ENCODE results near the gene UTY. TPM values are rescaled to one million over a fixed set of nuclear protein-coding genes. Genes with fewer than 3 reads are reported as not detected.

Gene UTY
- total and polyA plus RNA-seq, 7 donors: 2.3 to 42.1 (median 18.6) TPM; not detected in 3

DNA sequence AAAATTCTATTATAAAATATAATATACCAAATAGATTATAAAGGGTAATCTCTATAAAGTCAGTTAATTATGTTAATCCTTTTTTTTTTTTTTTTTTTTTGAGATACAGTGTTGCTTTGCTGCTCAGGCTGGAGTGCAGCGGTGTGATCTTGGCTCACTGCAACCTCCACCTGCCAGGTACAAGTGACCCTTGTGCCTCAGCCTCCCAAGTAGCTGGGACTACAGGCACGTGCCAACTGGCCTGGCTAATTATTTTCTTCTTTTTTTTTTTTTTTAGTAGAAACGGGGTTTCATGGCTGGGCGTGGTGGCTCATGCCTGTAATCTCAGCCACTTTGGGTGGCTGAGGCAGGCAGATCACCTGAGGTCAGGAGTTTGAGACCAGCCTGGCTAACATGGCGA is 141.9 kb downstream of the UTY start:
- Histone ChIP-seq H3K4me3 (no peak overlapping the region), H3K36me3 (peaks cover 0 to 25% (median 0%) of the 10 kb centered on the region in 4 donors), H3K9me3 (no peaks in the 10 kb centered on the region), H3K4me1 (no peaks in the 10 kb centered on the region), H3K27me3 (no peaks in the 10 kb centered on the region), H3K27ac (no peak overlapping the region)
- TF ChIP-seq, protein P1, sequence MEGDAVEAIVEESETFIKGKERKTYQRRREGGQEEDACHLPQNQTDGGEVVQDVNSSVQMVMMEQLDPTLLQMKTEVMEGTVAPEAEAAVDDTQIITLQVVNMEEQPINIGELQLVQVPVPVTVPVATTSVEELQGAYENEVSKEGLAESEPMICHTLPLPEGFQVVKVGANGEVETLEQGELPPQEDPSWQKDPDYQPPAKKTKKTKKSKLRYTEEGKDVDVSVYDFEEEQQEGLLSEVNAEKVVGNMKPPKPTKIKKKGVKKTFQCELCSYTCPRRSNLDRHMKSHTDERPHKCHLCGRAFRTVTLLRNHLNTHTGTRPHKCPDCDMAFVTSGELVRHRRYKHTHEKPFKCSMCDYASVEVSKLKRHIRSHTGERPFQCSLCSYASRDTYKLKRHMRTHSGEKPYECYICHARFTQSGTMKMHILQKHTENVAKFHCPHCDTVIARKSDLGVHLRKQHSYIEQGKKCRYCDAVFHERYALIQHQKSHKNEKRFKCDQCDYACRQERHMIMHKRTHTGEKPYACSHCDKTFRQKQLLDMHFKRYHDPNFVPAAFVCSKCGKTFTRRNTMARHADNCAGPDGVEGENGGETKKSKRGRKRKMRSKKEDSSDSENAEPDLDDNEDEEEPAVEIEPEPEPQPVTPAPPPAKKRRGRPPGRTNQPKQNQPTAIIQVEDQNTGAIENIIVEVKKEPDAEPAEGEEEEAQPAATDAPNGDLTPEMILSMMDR (IDR thresholded peaks at IDR 0.05): no peak
- no peak for TF ChIP-seq POLR2AphosphoS5 (IDR thresholded peaks at IDR 0.05)
- TF ChIP-seq EP300 (IDR thresholded peaks at IDR 0.05): no peak
- 35 to 83% methylated on average over 5 of the region's 5 CpGs for WGBS, 2 donors
- DNase-seq: no peak
- intact Hi-C loops (cut with DNase I): no loop called here

GRCh38 chrY:13333791-13334190 is 146.0 kb downstream of the UTY start:
- H3K27me3 ChIP-seq: no peaks in the 10 kb centered on the region
- DNase-seq: no peak
- H3K36me3 ChIP-seq: peaks cover 0 to 25% (median 0%) of the 10 kb centered on the region in 4 donors
- WGBS, 2 donors: 26 to 63% methylated on average over 5 of the region's 5 CpGs
- H3K9me3 ChIP-seq: no peaks in the 10 kb centered on the region
- no peak overlapping the region for H3K27ac ChIP-seq
- TF ChIP-seq, protein P1 (IDR thresholded peaks at IDR 0.05): no peak
- no peak for TF ChIP-seq POLR2A (IDR thresholded peaks at IDR 0.05)
- TF ChIP-seq EP300 (IDR thresholded peaks at IDR 0.05): no peak
- intact Hi-C loops (cut with DNase I): no loop called here
- peaks cover 0 to 20% (median 0%) of the 10 kb centered on the region in 4 donors for H3K4me1 ChIP-seq
- H3K4me3 ChIP-seq: no peak overlapping the region

GRCh38 chrY:13330651-13331050 is 149.2 kb downstream of the UTY start:
- H3K27ac ChIP-seq: no peak overlapping the region
- no peak for TF ChIP-seq EP300 (IDR thresholded peaks at IDR 0.05)
- TF ChIP-seq, protein P1 (IDR thresholded peaks at IDR 0.05): no peak
- TF ChIP-seq POLR2A (IDR thresholded peaks at IDR 0.05): no peak
- no peak for TF ChIP-seq POLR2AphosphoS5 (IDR thresholded peaks at IDR 0.05)
- H3K4me3 ChIP-seq: no peak overlapping the region
- intact Hi-C loops (cut with DNase I): no loop called here
- no peak for DNase-seq
- peaks cover 0 to 20% (median 0%) of the 10 kb centered on the region in 4 donors for H3K4me1 ChIP-seq
- 98% methylated on average over 2 of the region's 2 CpGs for WGBS, 2 donors
- no peaks in the 10 kb centered on the region for H3K9me3 ChIP-seq
- H3K36me3 ChIP-seq: peaks cover 0 to 21% (median 0%) of the 10 kb centered on the region in 4 donors
- H3K27me3 ChIP-seq: no peaks in the 10 kb centered on the region

DNA sequence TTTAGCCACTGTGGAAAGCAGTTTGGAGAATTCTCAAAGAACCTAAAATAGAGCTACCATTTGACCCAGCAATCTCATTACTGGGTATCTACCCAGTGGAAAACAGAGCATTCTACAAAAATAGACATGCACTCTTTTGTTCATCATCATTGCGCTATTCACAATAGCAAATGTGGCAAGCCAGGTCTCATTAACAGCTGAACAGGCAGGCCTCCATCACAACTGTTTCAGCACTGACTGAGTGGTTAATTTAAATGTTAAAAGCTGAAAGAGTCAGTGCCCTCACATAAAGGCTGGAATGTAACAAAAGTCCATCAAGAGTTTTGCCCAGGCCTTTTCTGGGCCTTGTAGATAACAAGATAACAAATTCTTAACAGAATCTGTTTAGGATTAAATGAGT is 166.9 kb downstream of the UTY start:
- no peak overlapping the region for H3K4me3 ChIP-seq
- no peaks in the 10 kb centered on the region for H3K27me3 ChIP-seq
- no peak overlapping the region for H3K27ac ChIP-seq
- 91 to 93% methylated on average over 1 of the region's 1 CpG for WGBS, 2 donors
- no peak for DNase-seq
- intact Hi-C loops (cut with DNase I): no loop called here
- no peaks in the 10 kb centered on the region for H3K9me3 ChIP-seq
- no peaks in the 10 kb centered on the region for H3K4me1 ChIP-seq
- no peak for TF ChIP-seq POLR2A (IDR thresholded peaks at IDR 0.05)
- no peak for TF ChIP-seq EP300 (IDR thresholded peaks at IDR 0.05)
- TF ChIP-seq, protein P1 (IDR thresholded peaks at IDR 0.05): no peak
- no peak for TF ChIP-seq POLR2AphosphoS5 (IDR thresholded peaks at IDR 0.05)
- H3K36me3 ChIP-seq: peaks cover 0 to 3% (median 0%) of the 10 kb centered on the region in 4 donors

DNA sequence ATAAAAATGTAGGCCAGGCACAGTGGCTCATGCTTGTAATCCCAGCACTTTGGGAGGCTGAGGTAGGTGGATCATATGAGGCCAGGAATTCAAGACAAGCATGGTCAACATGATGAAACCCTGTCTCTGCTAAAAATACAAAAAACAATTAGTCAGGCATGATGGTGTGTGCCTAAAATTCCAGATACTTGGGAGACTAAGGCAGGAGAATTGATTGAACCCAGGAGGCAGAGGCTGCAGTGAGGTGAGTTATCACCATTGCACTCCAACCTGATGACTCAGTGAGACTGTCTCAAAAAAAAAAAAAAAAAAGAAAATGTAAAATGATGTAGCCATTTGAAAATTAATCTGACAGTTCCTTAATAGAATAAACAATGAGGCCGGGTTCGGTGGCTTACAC is 171.9 kb downstream of the UTY start:
- Histone ChIP-seq H3K4me3 (no peak overlapping the region), H3K27ac (no peak overlapping the region), H3K27me3 (no peaks in the 10 kb centered on the region), H3K4me1 (no peaks in the 10 kb centered on the region), H3K36me3 (peaks cover 0 to 6% (median 0%) of the 10 kb centered on the region in 4 donors), H3K9me3 (no peaks in the 10 kb centered on the region)
- intact Hi-C loops (cut with DNase I): no loop called here
- TF ChIP-seq, protein P1 (IDR thresholded peaks at IDR 0.05): no peak
- TF ChIP-seq POLR2AphosphoS5 (IDR thresholded peaks at IDR 0.05) (no peak), POLR2A (IDR thresholded peaks at IDR 0.05) (no peak), EP300 (IDR thresholded peaks at IDR 0.05) (no peak)
- no peak for DNase-seq
- 96% methylated on average over 2 of the region's 2 CpGs for WGBS, 2 donors

Measured in sigmoid colon (tissue), 7 donors.